OCI-M2 (cell line): ENCODE measurements around the gene ENTPD6.
"Not testable (repeated sequence)": the region's sequence is repeated elsewhere in the genome, so short reads cannot be mapped to it uniquely, and the experiment has no call there.

ENCODE experiments used
- DNase-seq: peaks from one replicate; lab custom pipeline; 2025; ENCODE audit not compliant: unreplicated experiment; lab: John Stamatoyannopoulos, UW

Gene ENTPD6

GRCh38 chr20:25195014-25195961 is at the start of gene ENTPD6:
TSS of gene ENTPD6 (plus strand) at chr20:25195712. CDS start at chr20:25206537, 10,825 bp downstream.
- peak; percentile 68 for DNase-seq

DNA sequence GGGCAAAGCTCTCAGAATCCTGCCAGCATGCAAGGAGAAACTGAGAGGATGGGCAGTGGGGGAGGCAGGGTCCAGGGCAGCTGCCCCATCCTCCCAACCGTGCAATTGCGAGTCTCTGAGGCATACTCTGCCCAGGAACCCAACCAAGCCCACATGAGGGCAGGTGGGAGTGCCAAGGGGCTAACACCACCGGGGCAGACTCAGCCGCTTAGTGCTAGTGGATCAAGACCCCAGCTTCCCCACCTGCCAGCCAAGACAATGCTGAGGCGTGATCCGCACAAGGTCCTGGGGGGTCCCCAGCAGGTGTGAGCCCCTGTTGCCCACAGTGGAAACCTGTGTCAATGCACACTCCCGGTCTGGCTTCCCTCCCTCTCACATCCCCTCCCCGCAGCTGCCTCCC is 48.5 kb upstream of the ENTPD6 start:
- no peak for DNase-seq

GRCh38 chr20:25147716-25148115 is 47.8 kb upstream of the ENTPD6 start:
- no peak for DNase-seq

- DNase-seq = no peak
These were observed 47.1 kb upstream of the ENTPD6 start for GRCh38 chr20:25148181-25148981.

GRCh38 chr20:25148982-25149846 is 46.3 kb upstream of the ENTPD6 start:
- DNase-seq = no peak

GRCh38 chr20:25150016-25150415 is 45.5 kb upstream of the ENTPD6 start:
- no peak for DNase-seq

DNA sequence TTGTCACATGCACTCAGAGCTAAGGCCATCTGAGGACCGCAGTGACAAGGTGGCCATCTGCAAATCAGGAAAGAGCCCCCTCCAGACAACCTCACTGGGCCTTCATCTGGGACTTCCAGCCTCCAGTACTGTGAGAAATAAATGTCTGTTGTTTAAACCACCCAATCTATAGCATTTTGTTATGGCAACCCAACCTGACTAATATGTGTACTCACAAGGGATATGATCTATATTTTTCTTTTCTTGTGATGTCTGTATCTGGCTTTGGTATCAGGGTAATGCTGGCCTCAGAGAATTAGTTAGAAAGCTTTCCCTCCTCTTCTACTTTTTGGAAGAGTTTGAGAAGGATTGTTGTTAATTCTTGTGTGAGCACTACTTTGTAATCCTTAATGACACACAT is 37.5 kb upstream of the ENTPD6 start:
- no peak for DNase-seq

- DNase-seq = no peak
These were observed 35.0 kb upstream of the ENTPD6 start for GRCh38 chr20:25160467-25160866.

DNA sequence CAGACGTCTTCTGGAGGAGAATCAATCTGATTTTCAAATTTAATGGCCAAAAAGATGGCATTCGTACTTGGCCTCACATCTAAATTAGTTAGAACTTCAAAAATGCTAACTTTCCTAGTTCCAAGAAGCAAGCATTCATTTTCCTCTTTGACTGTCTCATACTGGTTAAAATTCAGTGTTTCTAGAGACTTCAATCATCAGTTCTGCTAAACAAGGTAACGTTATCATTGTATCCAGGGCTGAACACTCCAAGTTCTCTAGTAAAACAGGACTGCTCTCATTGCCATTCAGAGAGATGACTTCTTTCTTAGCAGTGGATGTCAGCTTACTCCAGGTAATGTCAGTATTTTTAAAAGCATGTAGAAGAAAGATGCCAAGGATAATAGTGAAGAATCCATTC is 34.6 kb upstream of the ENTPD6 start:
- no peak for DNase-seq

DNA sequence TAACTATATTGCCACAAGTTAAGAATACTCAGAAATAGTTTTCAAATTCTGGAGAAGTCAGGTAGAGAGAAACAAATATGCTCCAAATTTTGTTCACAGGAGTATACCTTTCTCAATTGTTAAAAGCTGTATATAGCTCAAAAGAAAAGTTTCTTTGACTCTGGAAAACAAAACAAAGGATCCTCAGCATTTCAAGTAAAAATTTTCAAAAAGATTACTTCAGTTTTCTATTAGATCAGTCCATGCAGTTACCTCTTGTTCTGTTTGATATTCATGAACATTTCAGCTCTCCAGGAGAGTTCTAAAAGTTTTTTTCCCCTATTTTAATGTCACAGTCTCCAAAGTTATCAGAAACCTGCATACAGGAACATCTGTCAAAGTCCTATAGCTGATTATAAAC is 30.4 kb upstream of the ENTPD6 start:
- DNase-seq = no peak

DNA sequence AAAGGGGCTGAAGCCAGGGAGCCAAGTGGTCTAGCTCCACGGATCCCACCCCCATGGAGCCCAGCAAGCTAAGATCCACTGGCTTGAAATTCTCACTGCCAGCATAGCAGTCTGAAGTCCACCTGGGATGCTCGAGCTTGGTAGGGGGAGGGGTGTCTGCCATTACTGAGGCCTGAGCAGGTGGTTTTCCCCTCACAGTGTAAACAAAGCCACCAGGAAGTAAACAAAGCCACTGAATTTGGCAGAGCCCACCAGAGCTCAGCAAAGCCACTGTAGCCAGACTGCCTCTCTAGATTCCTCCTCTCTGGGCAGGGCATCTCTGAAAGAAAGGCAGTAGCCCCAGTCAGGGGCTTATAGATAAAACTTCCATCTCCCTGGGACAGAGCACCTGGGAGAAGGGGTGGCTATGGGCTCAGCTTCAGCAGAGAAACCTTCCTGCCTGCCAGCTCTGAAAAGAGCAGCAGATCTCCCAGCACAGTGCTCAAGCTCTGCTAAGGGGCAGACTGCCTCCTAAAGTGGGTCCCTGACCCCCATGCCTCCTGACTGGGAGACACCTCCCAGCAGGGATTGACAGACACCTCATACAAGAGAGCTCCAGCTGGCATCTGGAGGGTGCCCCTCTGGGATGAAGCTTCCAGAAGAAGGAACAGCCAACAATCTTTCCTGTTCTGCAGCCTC is 29.3 kb upstream of the ENTPD6 start:
- not testable (repeated sequence) for DNase-seq

DNA sequence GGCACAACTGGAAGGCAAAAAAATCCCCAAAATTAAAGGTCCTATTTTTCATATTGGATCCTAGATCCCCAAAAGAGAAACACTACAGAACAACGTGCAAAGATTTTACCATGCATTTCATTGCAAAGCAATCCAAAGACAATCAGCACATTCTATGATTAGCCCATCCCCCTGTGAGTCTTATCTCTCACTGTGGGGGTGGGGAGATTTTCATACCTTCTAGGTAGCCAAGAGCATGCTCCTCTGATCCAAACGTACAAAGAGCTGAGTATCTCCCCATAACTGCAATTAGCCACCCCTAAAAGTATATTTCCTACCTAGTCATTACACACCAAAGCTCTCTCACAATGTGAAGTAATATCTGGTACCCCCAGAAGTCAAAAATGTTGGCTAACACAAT is 22.2 kb upstream of the ENTPD6 start:
- DNase-seq = no peak

DNA sequence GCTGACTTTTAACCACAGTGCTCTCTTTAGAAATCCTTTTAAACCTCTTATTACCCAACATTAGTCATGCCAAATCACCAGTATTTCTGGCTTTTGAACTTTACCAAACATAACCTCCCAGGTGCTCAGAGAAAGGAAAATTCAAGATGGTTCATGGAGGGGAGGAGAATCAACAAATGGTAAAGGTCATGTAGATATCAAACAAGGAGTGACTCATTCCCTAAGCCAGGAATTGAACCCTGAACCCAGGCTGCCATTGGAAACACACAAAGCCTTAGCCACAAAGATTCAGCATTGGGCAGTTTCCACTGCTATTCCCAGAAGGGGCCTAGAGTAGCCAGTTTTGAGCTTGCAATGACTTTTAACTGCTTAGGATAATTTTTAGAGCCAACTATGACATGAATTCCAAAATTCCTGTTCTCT is 21.6 kb upstream of the ENTPD6 start:
- DNase-seq = no peak

GRCh38 chr20:25176184-25176583 is 19.3 kb upstream of the ENTPD6 start:
- no peak for DNase-seq

DNA sequence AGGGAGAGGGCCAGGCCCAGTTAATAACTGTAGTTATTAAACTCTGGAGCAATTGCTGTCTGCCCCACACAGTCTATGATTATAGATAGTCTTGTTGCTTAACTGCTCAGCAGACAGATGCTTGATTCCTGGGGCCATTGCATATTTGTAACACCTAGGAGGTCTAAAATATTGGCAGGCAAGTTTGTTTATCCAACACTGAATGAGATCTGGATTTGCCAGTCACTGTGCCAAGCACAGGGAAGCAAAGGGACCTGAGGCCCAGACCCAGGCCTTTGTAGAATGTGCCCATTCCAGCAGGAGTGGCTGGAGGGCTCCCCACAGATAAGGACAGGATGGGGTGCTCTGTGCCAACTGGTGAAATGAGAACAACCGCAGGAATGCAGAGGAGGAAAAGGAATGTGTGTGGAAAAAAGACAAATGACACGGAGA is 17.6 kb upstream of the ENTPD6 start:
- no peak for DNase-seq

GRCh38 chr20:25178563-25179438 is 16.7 kb upstream of the ENTPD6 start:
- no peak for DNase-seq

- no peak for DNase-seq
These were observed 15.9 kb upstream of the ENTPD6 start for GRCh38 chr20:25179439-25180089.

DNA sequence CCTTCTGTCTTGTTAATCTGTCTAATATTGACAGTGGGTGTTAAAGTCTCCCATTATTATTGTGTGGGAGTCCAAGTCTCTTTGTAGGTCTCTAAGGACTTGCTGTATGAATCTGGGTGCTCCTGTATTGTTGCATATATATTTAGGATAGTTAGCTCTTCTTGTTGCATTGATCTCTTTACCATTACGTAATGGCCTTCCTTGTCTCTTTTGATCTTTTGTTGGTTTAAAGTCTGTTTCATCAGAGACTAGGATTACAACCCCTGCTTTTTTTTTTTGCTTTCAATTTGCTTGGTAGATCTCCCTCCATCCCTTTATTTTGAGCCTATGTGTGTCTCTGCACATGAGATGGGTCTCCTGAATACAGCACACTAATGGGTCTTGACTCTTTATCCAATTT is 11.1 kb upstream of the ENTPD6 start:
- DNase-seq = not testable (repeated sequence)

DNA sequence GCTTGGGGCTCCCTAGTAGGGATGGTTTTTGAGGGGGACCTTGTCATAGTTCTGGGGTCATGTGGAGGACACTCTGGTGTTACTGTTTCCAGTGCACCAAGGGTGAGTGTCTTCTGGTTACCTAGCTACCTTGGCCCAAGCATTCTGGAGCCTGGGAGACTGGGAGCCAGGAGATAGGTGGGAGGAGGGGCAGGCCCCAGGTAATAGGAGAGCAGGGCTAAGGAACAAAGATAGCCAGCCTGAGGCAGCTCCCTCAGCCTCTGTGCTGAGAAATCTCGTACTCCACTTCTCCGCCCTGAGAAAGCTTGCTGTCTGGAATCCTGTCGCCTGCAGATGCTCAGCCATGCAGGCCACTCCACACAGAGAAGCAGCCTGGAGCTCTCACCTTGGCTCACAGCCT is 8.3 kb upstream of the ENTPD6 start:
- no peak for DNase-seq
